Progenitor cell of endocrine pancreas (in vitro differentiated cells): ENCODE measurements around the gene CREB3L1. TPM values are rescaled to one million over a fixed set of nuclear protein-coding genes. Genes with fewer than 3 reads are reported as not detected.

Source experiments
- DNase-seq: peaks from one replicate; pipeline ENCODE4 v3.0.0; 2021; ENCODE audit warnings: low spot score; ENCODE audit not compliant: unreplicated experiment
- H3K27ac Mint-ChIP-seq: 2 replicates; pipeline ENCODE4 v1.8.0; 2021; ENCODE audit warnings: mild to moderate bottlenecking, moderate library complexity, mixed read lengths
- H3K27me3 Mint-ChIP-seq: 2 replicates; pipeline ENCODE4 v1.8.0; 2021; ENCODE audit warnings: mixed read lengths
- H3K36me3 Mint-ChIP-seq: 2 replicates; pipeline ENCODE4 v1.8.0; 2022; ENCODE audit warnings: mixed read lengths; ENCODE audit not compliant: insufficient read depth
- H3K4me1 Mint-ChIP-seq: 2 replicates; pipeline ENCODE4 v1.8.0; 2021; ENCODE audit warnings: low read depth, mixed read lengths
- H3K4me3 Mint-ChIP-seq: 2 replicates; pipeline ENCODE4 v1.8.0; 2021; ENCODE audit warnings: low read depth, mild to moderate bottlenecking, moderate library complexity, mixed read lengths
- H3K9me3 Mint-ChIP-seq: 2 replicates; pipeline ENCODE4 v1.8.0; 2021; ENCODE audit warnings: low read depth, mixed read lengths
- total RNA-seq: library from RNA; stranded (reverse); gene quantifications from 2 replicates; pipeline ENCODE4 v1.2.1, GENCODE V29; 2021
- TF ChIP-seq, protein P1 (sequence below): fragments of 200-600 bp; sonication (generic); IDR thresholded peaks from one replicate; pipeline ENCODE4 v1.5.0; 2021; ENCODE audit warnings: antibody characterized with exemption, mild to moderate bottlenecking; ENCODE audit not compliant: unreplicated experiment

CREB3L1 gene
- total RNA-seq, 1 donor from 2014 or later: 9.6 TPM

DNA sequence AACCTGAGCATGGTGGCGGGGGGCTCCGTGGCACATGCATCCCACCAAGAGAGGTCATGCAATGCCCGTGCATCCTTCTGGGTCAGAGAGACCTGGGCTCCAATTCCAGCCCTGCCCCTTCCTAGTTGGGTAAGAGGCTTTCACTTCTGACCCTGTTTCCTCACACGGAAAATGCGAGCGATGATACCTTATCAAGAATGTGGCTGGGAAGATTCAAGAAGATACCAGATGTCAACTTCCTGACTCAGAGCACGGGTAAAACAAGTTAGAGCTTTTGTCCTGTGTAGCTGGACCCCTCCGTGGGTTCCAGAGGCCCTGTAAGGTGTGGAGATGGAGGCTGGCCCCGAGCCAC is 61.1 kb downstream of the CREB3L1 start:
- Mint-ChIP-seq H3K27me3 (peaks cover 42% of the 10 kb centered on the region), H3K4me3 (peak overlapping the region; percentile 51), H3K4me1 (peaks cover 12% of the 10 kb centered on the region), H3K36me3 (no peaks in the 10 kb centered on the region), H3K27ac (no peak overlapping the region), H3K9me3 (no peaks in the 10 kb centered on the region)
- TF ChIP-seq, protein P1, sequence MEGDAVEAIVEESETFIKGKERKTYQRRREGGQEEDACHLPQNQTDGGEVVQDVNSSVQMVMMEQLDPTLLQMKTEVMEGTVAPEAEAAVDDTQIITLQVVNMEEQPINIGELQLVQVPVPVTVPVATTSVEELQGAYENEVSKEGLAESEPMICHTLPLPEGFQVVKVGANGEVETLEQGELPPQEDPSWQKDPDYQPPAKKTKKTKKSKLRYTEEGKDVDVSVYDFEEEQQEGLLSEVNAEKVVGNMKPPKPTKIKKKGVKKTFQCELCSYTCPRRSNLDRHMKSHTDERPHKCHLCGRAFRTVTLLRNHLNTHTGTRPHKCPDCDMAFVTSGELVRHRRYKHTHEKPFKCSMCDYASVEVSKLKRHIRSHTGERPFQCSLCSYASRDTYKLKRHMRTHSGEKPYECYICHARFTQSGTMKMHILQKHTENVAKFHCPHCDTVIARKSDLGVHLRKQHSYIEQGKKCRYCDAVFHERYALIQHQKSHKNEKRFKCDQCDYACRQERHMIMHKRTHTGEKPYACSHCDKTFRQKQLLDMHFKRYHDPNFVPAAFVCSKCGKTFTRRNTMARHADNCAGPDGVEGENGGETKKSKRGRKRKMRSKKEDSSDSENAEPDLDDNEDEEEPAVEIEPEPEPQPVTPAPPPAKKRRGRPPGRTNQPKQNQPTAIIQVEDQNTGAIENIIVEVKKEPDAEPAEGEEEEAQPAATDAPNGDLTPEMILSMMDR: no peak
- no peak for DNase-seq

DNA sequence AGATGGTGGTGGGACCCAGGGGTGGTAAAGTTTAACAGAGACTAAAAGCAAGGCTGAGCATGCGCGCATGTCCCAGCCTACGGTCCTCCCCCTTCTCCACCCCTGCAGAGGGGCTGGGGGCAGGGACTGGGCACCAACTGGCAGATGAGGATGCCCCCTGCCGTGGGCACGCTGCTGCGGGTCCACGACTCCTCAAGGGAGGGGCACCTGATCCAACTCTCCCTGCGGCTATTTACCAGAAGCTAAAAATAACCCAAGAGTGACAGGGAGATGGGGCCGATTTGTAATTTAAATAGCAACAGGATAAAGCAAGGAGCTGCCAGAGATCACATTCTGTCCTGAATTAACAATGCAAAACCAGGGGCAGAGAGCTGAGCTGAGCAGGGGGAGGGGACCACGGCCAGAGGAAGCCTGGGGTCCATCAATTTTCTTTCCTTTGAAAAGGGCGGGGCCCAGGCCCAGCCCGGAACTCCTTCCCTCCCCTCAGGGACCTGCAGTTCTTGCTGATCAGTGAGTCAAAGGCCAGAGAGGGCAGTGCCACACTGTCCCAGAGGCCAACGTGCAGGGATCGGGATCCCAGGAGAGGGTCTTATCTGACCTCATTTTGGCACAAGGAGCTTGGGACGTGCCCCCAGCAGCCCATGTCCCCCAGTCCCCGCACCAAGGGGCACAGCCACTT is 61.7 kb downstream of the CREB3L1 start:
- Mint-ChIP-seq H3K4me1 (peaks cover 16% of the 10 kb centered on the region), H3K36me3 (no peaks in the 10 kb centered on the region), H3K27me3 (peaks cover 39% of the 10 kb centered on the region), H3K9me3 (no peaks in the 10 kb centered on the region), H3K4me3 (peak overlapping the region; percentile 51), H3K27ac (no peak overlapping the region)
- TF ChIP-seq, protein P1: no peak
- DNase-seq: no peak

GRCh38 chr11:46339816-46340215 is 62.4 kb downstream of the CREB3L1 start:
- DNase-seq: no peak
- Mint-ChIP-seq H3K36me3 (no peaks in the 10 kb centered on the region), H3K27me3 (peaks cover 34% of the 10 kb centered on the region), H3K27ac (no peak overlapping the region), H3K4me1 (peaks cover 18% of the 10 kb centered on the region), H3K9me3 (no peaks in the 10 kb centered on the region), H3K4me3 (no peak overlapping the region)
- TF ChIP-seq, protein P1: no peak

- peaks cover 19% of the 10 kb centered on the region for H3K4me1 Mint-ChIP-seq
- H3K36me3 Mint-ChIP-seq: no peaks in the 10 kb centered on the region
- no peaks in the 10 kb centered on the region for H3K9me3 Mint-ChIP-seq
- no peak overlapping the region for H3K27ac Mint-ChIP-seq
- no peak for DNase-seq
- H3K27me3 Mint-ChIP-seq: peaks cover 35% of the 10 kb centered on the region
- H3K4me3 Mint-ChIP-seq: no peak overlapping the region
- TF ChIP-seq, protein P1: no peak
Measured at GRCh38 chr11:46341454-46341853, 64.0 kb downstream of the CREB3L1 start.

DNA sequence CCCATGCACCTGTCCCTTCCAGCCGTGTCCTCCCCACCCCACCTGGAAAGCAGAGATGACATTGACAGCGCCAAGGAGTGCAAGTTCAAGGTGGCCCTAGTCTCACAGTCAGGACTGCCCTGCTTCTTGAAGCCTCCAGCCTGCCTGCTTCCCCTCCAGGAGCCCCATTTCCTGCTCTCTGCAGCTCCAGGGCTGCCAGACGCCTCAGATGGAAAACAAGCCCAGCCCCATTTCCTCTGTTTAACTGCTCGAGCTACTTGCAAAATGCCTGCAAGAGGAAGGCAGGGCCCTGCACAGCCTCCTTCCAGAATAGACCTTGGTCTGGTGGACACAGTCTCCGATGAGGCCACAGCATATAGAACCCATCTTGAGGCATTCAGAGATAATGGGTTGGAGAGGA is 64.8 kb downstream of the CREB3L1 start:
- Mint-ChIP-seq H3K27ac (no peak overlapping the region), H3K9me3 (no peaks in the 10 kb centered on the region), H3K36me3 (no peaks in the 10 kb centered on the region), H3K4me1 (peaks cover 21% of the 10 kb centered on the region), H3K27me3 (peaks cover 41% of the 10 kb centered on the region), H3K4me3 (no peak overlapping the region)
- TF ChIP-seq, protein P1: no peak
- no peak for DNase-seq
